Loucy (cell line): ENCODE measurements around the gene ARF1.

Source experiments
- H2AFZ ChIP-seq: fragments of 200-600 bp; sonication (generic); 2 replicates; pipeline ENCODE4 v1.6.0; 2016; ENCODE audit warnings: antibody characterized with exemption, mild to moderate bottlenecking, low read length, moderate library complexity
- H3F3A ChIP-seq: fragments of 200-600 bp; 2 replicates; pipeline ENCODE4 v1.6.0; 2016; ENCODE audit warnings: antibody characterized with exemption, low read depth, mild to moderate bottlenecking
- H3K27me3 ChIP-seq: fragments of 200-600 bp; sonication (generic); 2 replicates; pipeline ENCODE4 v1.6.1; 2014; ENCODE audit warnings: low read length, mild to moderate bottlenecking; ENCODE audit not compliant: insufficient read depth, poor library complexity, severe bottlenecking
- H3K36me3 ChIP-seq: fragments of 200-600 bp; sonication (generic); 2 replicates; pipeline ENCODE4 v1.6.1; 2016; ENCODE audit warnings: low read length; ENCODE audit not compliant: insufficient read depth
- H3K4me1 ChIP-seq: fragments of 200-600 bp; sonication (generic); 2 replicates; pipeline ENCODE4 v1.5.1; 2014; ENCODE audit warnings: low read length, mild to moderate bottlenecking; ENCODE audit not compliant: insufficient read depth, poor library complexity, severe bottlenecking
- H3K4me2 ChIP-seq: fragments of 200-600 bp; sonication (generic); 2 replicates; pipeline ENCODE4 v1.6.0; 2014; ENCODE audit warnings: antibody characterized with exemption, low read length, low read depth, mild to moderate bottlenecking; ENCODE audit not compliant: poor library complexity, severe bottlenecking
- H3K4me3 ChIP-seq: fragments of 200-600 bp; sonication (generic); 2 replicates; pipeline ENCODE4 v1.5.1; 2014; ENCODE audit warnings: low read length, mild to moderate bottlenecking, mixed read lengths; ENCODE audit not compliant: poor library complexity, severe bottlenecking
- H3K79me2 ChIP-seq: fragments of 200-600 bp; sonication (generic); 2 replicates; pipeline ENCODE4 v1.6.1; 2014; ENCODE audit warnings: low read length; ENCODE audit not compliant: insufficient read depth
- H3K9ac ChIP-seq: fragments of 200-600 bp; sonication (generic); 2 replicates; pipeline ENCODE4 v1.6.0; 2014; ENCODE audit warnings: mild to moderate bottlenecking, low read depth, low read length, moderate library complexity; ENCODE audit not compliant: poor library complexity, severe bottlenecking
- H3K9me2 ChIP-seq: fragments of 200-600 bp; sonication (generic); replicated peaks from 2 replicates; pipeline ENCODE4 v1.6.1; 2016; ENCODE audit warnings: low read depth, low read length, mixed read lengths
- H3K9me3 ChIP-seq: fragments of 200-600 bp; sonication (generic); 2 replicates; pipeline ENCODE4 v1.6.1; 2014; ENCODE audit warnings: mild to moderate bottlenecking, antibody characterized with exemption, low read length, low read depth; ENCODE audit not compliant: insufficient read depth
- H4K20me1 ChIP-seq: fragments of 200-600 bp; sonication (generic); 2 replicates; pipeline ENCODE4 v1.6.0; 2014; ENCODE audit warnings: antibody characterized with exemption, low read length, mild to moderate bottlenecking; ENCODE audit not compliant: insufficient read depth, poor library complexity, severe bottlenecking
- CTCF ChIP-seq: fragments of 200-600 bp; sonication (generic); conservative IDR thresholded peaks from 2 replicates; pipeline ENCODE4 v1.5.1; 2014; ENCODE audit warnings: mild to moderate bottlenecking, antibody characterized with exemption, low read length
- EZH2phosphoT487 ChIP-seq: fragments of 200-600 bp; IDR thresholded peaks from 2 replicates; pipeline ENCODE4 v1.6.1; 2018; ENCODE audit warnings: antibody characterized with exemption, mild to moderate bottlenecking, moderate library complexity, borderline replicate concordance

Gene ARF1

GRCh38 chr1:228082918-228083870 lies 686 bp downstream of the ARF1 start:
- Histone ChIP-seq H3K4me3 (peak overlapping the region; percentile 81), H3K9me3 (no peaks in the 10 kb centered on the region), H3K36me3 (no peaks in the 10 kb centered on the region), H3K79me2 (peaks cover 83% of the 10 kb centered on the region), H3K27me3 (peaks cover 6% of the 10 kb centered on the region), H3K4me2 (peak overlapping the region; percentile 88), H2AFZ (no peak overlapping the region), H3K4me1 (peaks cover 50% of the 10 kb centered on the region), H3K9me2 (no peaks in the 10 kb centered on the region), H3K9ac (peak overlapping the region; percentile 96), H4K20me1 (peaks cover 59% of the 10 kb centered on the region), H3F3A (no peaks in the 10 kb centered on the region)
- TF ChIP-seq EZH2phosphoT487 (no peak), CTCF (no peak)

GRCh38 chr1:228083871-228084278 lies 1.4 kb downstream of the ARF1 start:
- H3K27me3 ChIP-seq, result peaks cover 6% of the 10 kb centered on the region
- peak overlapping the region; percentile 81 for H3K4me3 ChIP-seq
- H3K4me1 ChIP-seq, result peaks cover 53% of the 10 kb centered on the region
- H3K9me2 ChIP-seq, result no peaks in the 10 kb centered on the region
- no peaks in the 10 kb centered on the region for H3K9me3 ChIP-seq
- peak overlapping the region; percentile 96 for H3K9ac ChIP-seq
- no peaks in the 10 kb centered on the region for H3F3A ChIP-seq
- no peak overlapping the region for H2AFZ ChIP-seq
- H3K4me2 ChIP-seq, result peak overlapping the region; percentile 88
- H4K20me1 ChIP-seq, result peaks cover 66% of the 10 kb centered on the region
- peaks cover 90% of the 10 kb centered on the region for H3K79me2 ChIP-seq
- peaks cover 6% of the 10 kb centered on the region; the same call in 1 of the 2 replicates for H3K36me3 ChIP-seq
- TF ChIP-seq EZH2phosphoT487 (no peak), CTCF (no peak)

GRCh38 chr1:228084325-228084724 lies 1.8 kb downstream of the ARF1 start:
- H3K27me3 ChIP-seq, result peaks cover 6% of the 10 kb centered on the region
- peak overlapping the region; percentile 88 for H3K4me2 ChIP-seq
- H3K9me2 ChIP-seq, result no peaks in the 10 kb centered on the region
- peak overlapping the region; percentile 81 for H3K4me3 ChIP-seq
- peaks cover 56% of the 10 kb centered on the region for H3K4me1 ChIP-seq
- peak overlapping the region; percentile 96 for H3K9ac ChIP-seq
- no peaks in the 10 kb centered on the region for H3F3A ChIP-seq
- H3K79me2 ChIP-seq, result peaks cover 93% of the 10 kb centered on the region
- no peak overlapping the region for H2AFZ ChIP-seq
- H4K20me1 ChIP-seq, result peaks cover 70% of the 10 kb centered on the region
- peaks cover 6% of the 10 kb centered on the region; the same call in 1 of the 2 replicates for H3K36me3 ChIP-seq
- TF ChIP-seq EZH2phosphoT487 (no peak), CTCF (no peak)
- H3K9me3 ChIP-seq, result no peaks in the 10 kb centered on the region
